Colonic mucosa (tissue), 4 donors: ENCODE results near the gene PPFIBP2. TPM values are rescaled to one million over a fixed set of nuclear protein-coding genes. Genes with fewer than 3 reads are reported as not detected.

Experiments
- DNase-seq: peaks from one replicate; pipeline ENCODE4 v3.0.0-alpha.2; 2020
- H3K27ac ChIP-seq: fragments of 200-600 bp; one replicate; pipeline ENCODE4 v1.8.0; 2021
- H3K27me3 ChIP-seq: fragments of 200-600 bp; one replicate; pipeline ENCODE4 v1.8.0; 2021
- H3K36me3 ChIP-seq: fragments of 200-600 bp; one replicate; pipeline ENCODE4 v1.8.0; 2021
- H3K4me1 ChIP-seq: fragments of 200-600 bp; one replicate; pipeline ENCODE4 v1.8.0; 2021; ENCODE audit warnings: mild to moderate bottlenecking
- H3K4me3 ChIP-seq: fragments of 200-600 bp; one replicate; pipeline ENCODE4 v1.8.0; 2021
- H3K9ac ChIP-seq, 2 donors: one replicate each; pipeline ENCODE4 v1.7.0; 2013; ENCODE audit warnings: control low read depth in 2 of 2, low read depth in 2 of 2, low read length in 2 of 2
- H3K9me3 ChIP-seq: fragments of 200-600 bp; one replicate; pipeline ENCODE4 v1.8.0; 2021
- intact Hi-C: fragments of 100-400 bp; cut with DNase I; formaldehyde crosslinking; loops from one replicate; pipeline ENCODE4 v1.14.1; 2022
- total RNA-seq, 2 donors: library from RNA; stranded (reverse); fragmentation: NEBNext Ultra II Directional in 1 of 2; extraction: Animal tissue kit (Norgen Biotek cat#: 25700) in 1 of 2; gene quantifications; one replicate each; pipeline ENCODE4 v1.2.1, GENCODE V29; 2021
- TF ChIP-seq, protein P1 (sequence below): fragments of 200-600 bp; IDR thresholded peaks from one replicate; pipeline ENCODE4 v1.8.0; 2022; ENCODE audit warnings: antibody characterized with exemption, mild to moderate bottlenecking
- donor health status: healthy.
- donor health status: DM: no; HTN: no; CAD: no.
- donor health status: DM: no; HTN: no; CAD: no.

The PPFIBP2 gene
- total RNA-seq, 2 donors from 2014 or later, result 54.0 to 67.9 TPM

DNA sequence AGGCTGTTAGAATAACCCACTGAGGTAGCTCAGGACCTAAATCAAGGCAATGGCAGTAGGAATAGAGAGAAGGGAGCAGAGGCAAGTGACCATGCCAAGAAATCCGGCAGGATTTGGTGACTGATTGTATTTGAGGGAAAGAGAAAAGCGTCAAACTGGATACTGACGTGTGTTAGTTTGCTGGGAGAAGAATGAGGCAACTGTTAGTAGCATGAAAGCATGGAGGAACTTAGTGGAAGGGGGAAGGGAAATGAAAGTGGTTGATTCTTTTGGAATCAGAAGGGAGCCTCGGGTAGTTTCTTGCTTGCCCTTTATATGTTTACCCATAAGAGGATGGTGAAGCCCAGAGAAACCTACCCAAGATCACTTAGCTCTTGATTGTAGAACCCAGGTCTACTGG is 8.3 kb downstream of the PPFIBP2 start:
- no peak overlapping the region for H3K27ac ChIP-seq
- H3K27me3 ChIP-seq, result no peaks in the 10 kb centered on the region
- TF ChIP-seq, protein P1, sequence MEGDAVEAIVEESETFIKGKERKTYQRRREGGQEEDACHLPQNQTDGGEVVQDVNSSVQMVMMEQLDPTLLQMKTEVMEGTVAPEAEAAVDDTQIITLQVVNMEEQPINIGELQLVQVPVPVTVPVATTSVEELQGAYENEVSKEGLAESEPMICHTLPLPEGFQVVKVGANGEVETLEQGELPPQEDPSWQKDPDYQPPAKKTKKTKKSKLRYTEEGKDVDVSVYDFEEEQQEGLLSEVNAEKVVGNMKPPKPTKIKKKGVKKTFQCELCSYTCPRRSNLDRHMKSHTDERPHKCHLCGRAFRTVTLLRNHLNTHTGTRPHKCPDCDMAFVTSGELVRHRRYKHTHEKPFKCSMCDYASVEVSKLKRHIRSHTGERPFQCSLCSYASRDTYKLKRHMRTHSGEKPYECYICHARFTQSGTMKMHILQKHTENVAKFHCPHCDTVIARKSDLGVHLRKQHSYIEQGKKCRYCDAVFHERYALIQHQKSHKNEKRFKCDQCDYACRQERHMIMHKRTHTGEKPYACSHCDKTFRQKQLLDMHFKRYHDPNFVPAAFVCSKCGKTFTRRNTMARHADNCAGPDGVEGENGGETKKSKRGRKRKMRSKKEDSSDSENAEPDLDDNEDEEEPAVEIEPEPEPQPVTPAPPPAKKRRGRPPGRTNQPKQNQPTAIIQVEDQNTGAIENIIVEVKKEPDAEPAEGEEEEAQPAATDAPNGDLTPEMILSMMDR, result no peak
- no peaks in the 10 kb centered on the region for H3K36me3 ChIP-seq
- H3K9me3 ChIP-seq, result no peaks in the 10 kb centered on the region
- no peak overlapping the region for H3K4me3 ChIP-seq
- DNase-seq, result no peak
- H3K9ac ChIP-seq, result no peak overlapping the region
- no peaks in the 10 kb centered on the region for H3K4me1 ChIP-seq
- intact Hi-C loops, result no loop called here

DNA sequence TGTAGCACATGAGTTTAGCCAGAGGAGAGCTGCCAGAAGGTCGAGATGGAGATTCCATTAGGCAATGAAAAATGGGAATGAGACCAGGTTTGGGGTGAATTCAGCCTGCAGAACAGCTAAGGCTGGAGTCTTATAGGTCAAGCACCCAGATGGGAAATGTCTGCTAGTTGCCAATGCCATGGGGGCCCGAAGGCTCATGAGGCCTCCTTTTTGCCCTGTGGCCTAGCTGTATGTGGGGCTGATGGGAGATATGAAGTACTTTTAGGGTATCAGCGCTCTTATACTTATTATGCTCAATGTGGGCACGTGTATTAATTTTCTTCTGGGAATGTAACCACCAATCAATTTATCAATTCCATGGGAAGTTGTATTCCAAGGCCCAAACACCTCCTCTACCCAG is 8.7 kb downstream of the PPFIBP2 start:
- Histone ChIP-seq H3K36me3 (no peaks in the 10 kb centered on the region), H3K27me3 (no peaks in the 10 kb centered on the region), H3K27ac (no peak overlapping the region), H3K9ac (no peak overlapping the region), H3K4me1 (no peaks in the 10 kb centered on the region), H3K9me3 (no peaks in the 10 kb centered on the region), H3K4me3 (no peak overlapping the region)
- TF ChIP-seq, protein P1, result no peak
- intact Hi-C loops, result no loop called here
- no peak for DNase-seq

DNA sequence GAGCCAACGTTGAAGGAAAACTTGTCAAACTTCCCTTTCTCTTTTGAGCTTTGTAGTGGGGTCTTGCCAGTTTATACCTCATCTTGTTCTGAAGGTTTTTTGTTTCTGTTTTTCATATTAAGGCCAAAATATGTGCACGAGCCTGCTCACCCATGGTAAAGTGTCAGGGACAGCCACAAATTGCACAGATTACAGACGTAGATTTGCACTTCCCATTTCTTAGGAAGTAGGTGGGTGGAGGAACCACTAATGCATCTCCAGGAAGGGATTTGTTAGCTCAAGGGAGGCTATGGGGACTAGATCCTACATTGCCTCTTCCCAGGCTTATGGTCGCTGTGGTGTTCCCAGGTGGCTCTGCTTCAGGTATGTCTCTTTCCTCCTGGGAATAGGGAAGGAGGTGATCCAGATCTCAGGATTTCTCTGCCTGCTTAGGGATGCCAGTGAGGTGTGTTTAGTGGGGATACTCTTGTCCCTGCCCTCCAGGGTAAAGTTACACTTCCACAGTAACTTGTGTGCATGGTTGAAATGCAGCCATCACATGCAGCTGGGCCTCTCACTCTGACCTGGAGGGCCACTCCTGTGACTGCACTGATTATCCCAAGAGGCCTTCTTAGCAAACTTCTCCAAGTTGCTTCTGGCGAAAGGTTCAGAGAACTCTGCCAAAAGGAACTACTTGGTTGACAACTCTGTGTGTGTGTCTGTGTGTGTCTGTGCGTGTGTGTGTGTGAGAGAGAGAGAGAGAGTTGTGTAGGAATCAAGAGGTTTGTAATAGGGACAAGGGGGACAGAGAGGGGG is 9.8 kb downstream of the PPFIBP2 start:
- Histone ChIP-seq H3K27me3 (no peaks in the 10 kb centered on the region), H3K9me3 (no peaks in the 10 kb centered on the region), H3K4me3 (no peak overlapping the region), H3K36me3 (no peaks in the 10 kb centered on the region), H3K27ac (no peak overlapping the region), H3K9ac (no peak overlapping the region), H3K4me1 (no peaks in the 10 kb centered on the region)
- intact Hi-C loops, result no loop called here
- DNase-seq, result no peak
- TF ChIP-seq, protein P1, result no peak

DNA sequence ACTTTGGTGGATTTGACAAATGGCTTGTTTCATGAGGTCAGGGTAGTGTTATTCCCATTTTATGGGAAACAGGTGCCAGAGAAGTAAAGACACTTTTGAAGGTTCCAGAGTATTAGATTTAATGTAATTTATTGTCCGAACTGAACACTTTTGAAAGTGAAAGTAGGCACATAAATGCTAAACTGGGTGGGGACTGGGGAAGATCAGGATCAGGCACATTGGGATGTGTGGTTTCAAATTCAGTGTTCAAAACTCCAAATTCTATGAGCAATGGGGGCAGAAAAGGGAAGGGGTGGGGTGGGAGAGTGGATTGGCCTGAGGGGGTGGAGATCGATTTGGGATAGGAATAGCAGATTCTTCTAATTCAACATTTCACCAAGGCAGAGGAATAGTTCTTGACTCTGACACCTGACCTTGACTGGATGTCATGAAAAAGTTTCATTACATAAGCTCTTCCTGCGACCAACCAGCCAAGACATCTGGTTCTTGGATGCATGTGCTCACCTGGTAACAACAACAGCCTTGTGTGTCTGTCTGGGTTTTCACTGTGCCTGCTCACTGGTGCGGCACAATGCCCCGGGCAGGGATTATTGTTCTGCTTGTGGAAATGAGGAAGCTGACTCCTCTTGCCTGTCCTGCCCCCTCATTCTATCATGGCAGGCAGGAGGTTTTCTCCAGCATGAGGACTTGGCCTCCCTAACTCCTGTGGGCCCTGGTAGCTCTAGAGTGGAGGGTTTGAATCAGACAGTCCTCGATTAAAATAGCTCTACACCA is 10.8 kb downstream of the PPFIBP2 start:
- H3K9me3 ChIP-seq, result no peaks in the 10 kb centered on the region
- no peak for DNase-seq
- H3K27ac ChIP-seq, result no peak overlapping the region
- no peaks in the 10 kb centered on the region for H3K27me3 ChIP-seq
- no peaks in the 10 kb centered on the region for H3K36me3 ChIP-seq
- H3K9ac ChIP-seq, result no peak overlapping the region
- no peak overlapping the region for H3K4me3 ChIP-seq
- H3K4me1 ChIP-seq, result no peaks in the 10 kb centered on the region
- TF ChIP-seq, protein P1, result no peak
- intact Hi-C loops, result no loop called here

DNA sequence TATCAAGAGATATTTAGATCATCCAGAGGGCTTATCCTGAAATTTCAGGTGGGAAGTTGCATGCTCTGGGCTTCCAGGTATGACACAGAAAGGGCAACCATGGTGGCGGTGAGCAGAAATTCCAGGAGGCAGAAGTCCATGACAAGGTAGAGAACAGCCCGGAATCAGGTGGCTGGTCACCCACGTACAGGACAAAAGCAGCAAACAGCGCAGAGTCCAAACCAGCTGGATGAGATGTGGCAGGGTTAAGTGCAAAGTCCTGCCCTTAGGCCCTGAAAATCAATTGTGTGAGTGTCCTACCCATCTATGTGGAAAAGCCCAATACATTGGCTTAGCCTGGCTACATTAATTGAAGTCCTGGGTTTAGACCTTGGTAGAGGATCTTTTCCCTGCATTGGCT is 11.6 kb downstream of the PPFIBP2 start:
- no peak for DNase-seq
- no peak overlapping the region for H3K27ac ChIP-seq

More for the DNA sequence above, 11.6 kb downstream of the PPFIBP2 start:
- H3K9ac ChIP-seq, result no peak overlapping the region
- H3K4me3 ChIP-seq, result no peak overlapping the region
- H3K36me3 ChIP-seq, result no peaks in the 10 kb centered on the region
- H3K9me3 ChIP-seq, result no peaks in the 10 kb centered on the region
- no peaks in the 10 kb centered on the region for H3K27me3 ChIP-seq
- intact Hi-C loops, result no loop called here
- TF ChIP-seq, protein P1, result no peak
- no peaks in the 10 kb centered on the region for H3K4me1 ChIP-seq
